Coronary artery (tissue), 2 donors: ENCODE results near the gene GGTLC2.
"Not testable (repeated sequence)": the region's sequence is repeated elsewhere in the genome, so short reads cannot be mapped to it uniquely, and the experiment has no call there.

Source experiments
- DNase-seq: peaks from one replicate; pipeline ENCODE4 v3.0.0-alpha.2; 2017; ENCODE audit warnings: low spot score
- H3K27ac ChIP-seq, 2 donors: fragments of 200-600 bp; sonication (generic); one replicate each; pipeline ENCODE4 v1.5.1; 2016 to 2019
- H3K4me3 ChIP-seq: fragments of 200-600 bp; sonication (generic); 2 replicates; pipeline ENCODE4 v1.5.1; 2016; ENCODE audit warnings: mild to moderate bottlenecking, moderate library complexity
- CTCF ChIP-seq: fragments of 200-600 bp; sonication (generic); IDR thresholded peaks from one replicate; pipeline ENCODE4 v1.5.1; 2019; ENCODE audit warnings: antibody characterized with exemption

The GGTLC2 gene

GRCh38 chr22:22605074-22605404, 39.4 kb upstream of the GGTLC2 start:
- no peak for TF ChIP-seq CTCF
- Histone ChIP-seq H3K4me3 (no peak overlapping the region), H3K27ac (no peak overlapping the region)
- DNase-seq = no peak

GRCh38 chr22:22608022-22608421, 36.4 kb upstream of the GGTLC2 start:
- DNase-seq, H3K4me3 ChIP-seq, H3K27ac ChIP-seq: not testable (repeated sequence)

DNA sequence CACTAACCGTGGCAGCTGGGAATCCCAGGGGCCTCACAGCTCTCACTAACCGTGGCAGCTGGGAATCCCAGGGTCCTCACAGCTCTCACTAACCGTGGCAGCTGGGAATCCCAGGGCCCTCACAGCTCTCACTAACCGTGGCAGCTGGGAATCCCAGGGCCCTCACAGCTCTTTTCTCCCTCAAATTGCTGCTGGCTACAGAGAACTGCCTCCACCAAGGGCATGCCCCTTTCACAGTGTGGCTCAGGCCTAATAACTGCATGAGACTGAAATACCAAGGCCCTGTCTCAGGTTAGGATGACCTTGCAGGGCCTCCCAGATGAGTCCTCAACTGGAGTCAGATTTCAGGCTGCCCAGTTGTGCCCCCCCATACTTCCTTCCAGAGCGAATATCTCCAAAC, 35.1 kb upstream of the GGTLC2 start:
- no peak overlapping the region for H3K4me3 ChIP-seq
- H3K27ac ChIP-seq = no peak overlapping the region
- no peak for DNase-seq
- no peak for TF ChIP-seq CTCF

GRCh38 chr22:22612516-22612915, 31.9 kb upstream of the GGTLC2 start:
- DNase-seq = no peak
- no peak overlapping the region for H3K4me3 ChIP-seq
- H3K27ac ChIP-seq = no peak overlapping the region
- no peak for TF ChIP-seq CTCF

DNA sequence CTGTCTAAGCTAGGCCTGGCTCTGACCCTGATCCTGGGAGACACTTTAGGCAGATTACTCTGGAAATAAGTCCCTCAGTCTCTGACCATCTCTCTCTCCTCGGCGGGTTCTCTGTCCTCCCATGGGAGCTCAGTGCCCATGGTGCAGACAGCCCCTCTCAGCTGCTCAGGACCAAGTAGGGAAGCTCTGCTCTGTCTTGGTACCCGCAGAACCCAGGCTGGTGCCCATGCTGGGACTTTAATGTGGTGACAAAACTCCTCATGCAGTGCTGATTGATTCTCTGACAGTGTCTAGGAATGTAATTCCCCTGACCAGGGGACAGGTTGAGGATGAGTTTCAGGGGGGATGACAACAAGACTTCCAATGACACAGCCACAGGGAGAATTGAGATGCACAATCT, 30.3 kb upstream of the GGTLC2 start:
- no peak for TF ChIP-seq CTCF
- H3K4me3 ChIP-seq = no peak overlapping the region
- DNase-seq = no peak
- H3K27ac ChIP-seq = no peak overlapping the region

DNA sequence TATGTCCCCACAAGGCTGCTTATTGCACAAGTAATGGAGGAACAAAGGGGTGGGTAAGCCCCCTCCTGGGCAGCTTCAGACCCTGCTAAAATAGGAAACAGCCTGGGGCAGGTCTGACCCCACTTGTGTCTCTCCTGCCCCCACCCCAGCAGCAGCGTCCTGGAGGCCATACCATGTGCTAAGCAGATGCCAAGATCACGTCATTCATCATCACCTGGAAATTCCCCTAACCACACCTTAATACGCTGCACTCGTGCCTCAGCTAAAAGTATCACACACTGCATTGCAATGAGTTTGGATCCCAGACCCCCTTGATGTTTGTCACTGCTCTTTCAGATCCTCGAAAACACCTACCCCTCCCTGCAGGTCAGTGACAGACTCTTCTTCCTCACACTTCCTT, 27.8 kb upstream of the GGTLC2 start:
- no peak overlapping the region for H3K4me3 ChIP-seq
- H3K27ac ChIP-seq = no peak overlapping the region
- TF ChIP-seq CTCF = no peak
- no peak for DNase-seq

- DNase-seq = no peak
- no peak for TF ChIP-seq CTCF
- H3K27ac ChIP-seq = no peak overlapping the region
- H3K4me3 ChIP-seq = no peak overlapping the region
These were observed 26.0 kb upstream of the GGTLC2 start for GRCh38 chr22:22618448-22618847.

GRCh38 chr22:22618923-22619322, 25.5 kb upstream of the GGTLC2 start:
- TF ChIP-seq CTCF = no peak
- Histone ChIP-seq H3K4me3 (no peak overlapping the region), H3K27ac (no peak overlapping the region)
- DNase-seq = no peak
